Cardiac fibroblast (primary cell): ENCODE data around the gene SLC36A3.

Experiments used
- DNase-seq, 2 donors: peaks; one replicate each; pipeline versions ENCODE4 v3.0.0 to v3.0.0-alpha.2; 2010; ENCODE audit warnings: low read depth in 2 of 2
- H3K4me3 ChIP-seq, 2 donors: replicated peaks in 1 of 2; 1 replicate in 1 of 2; 2 replicates in 1 of 2; pipeline ENCODE4 v1.5.1; 2011; ENCODE audit warnings: low read depth in 2 of 2, low read length in 2 of 2, mild to moderate bottlenecking in 2 of 2, moderate library complexity in 1 of 2
- CTCF ChIP-seq: IDR thresholded peaks from one replicate; pipeline ENCODE4 v1.5.1; 2011; ENCODE audit warnings: low read depth, mild to moderate bottlenecking, low read length, inconsistent platforms

The SLC36A3 gene

GRCh38 chr5:151250346-151251000, 53.1 kb downstream of the SLC36A3 start:
- H3K4me3 ChIP-seq, result no peak overlapping the region
- no peak for DNase-seq
- TF ChIP-seq CTCF, result no peak

- no peak for DNase-seq
- no peak overlapping the region for H3K4me3 ChIP-seq
- TF ChIP-seq CTCF, result no peak
Observed at GRCh38 chr5:151249281-151249680, 54.3 kb downstream of the SLC36A3 start.

GRCh38 chr5:151248651-151249050, 54.9 kb downstream of the SLC36A3 start:
- TF ChIP-seq CTCF, result no peak
- no peak for DNase-seq
- H3K4me3 ChIP-seq, result no peak overlapping the region

GRCh38 chr5:151245680-151246219, 57.8 kb downstream of the SLC36A3 start:
- no peak for TF ChIP-seq CTCF
- H3K4me3 ChIP-seq, result no peak overlapping the region
- no peak for DNase-seq

- TF ChIP-seq CTCF, result no peak
- no peak for DNase-seq
- no peak overlapping the region for H3K4me3 ChIP-seq
Observed at GRCh38 chr5:151244206-151244605, 59.4 kb downstream of the SLC36A3 start.

GRCh38 chr5:151243564-151243963, 60.0 kb downstream of the SLC36A3 start:
- DNase-seq, result no peak
- TF ChIP-seq CTCF, result no peak
- H3K4me3 ChIP-seq, result no peak overlapping the region

GRCh38 chr5:151243127-151243526, 60.4 kb downstream of the SLC36A3 start:
- TF ChIP-seq CTCF, result no peak
- DNase-seq, result no peak
- no peak overlapping the region for H3K4me3 ChIP-seq
